GM23338 (cell line): ENCODE results near the gene HSF2BP. TPM values are rescaled to one million over a fixed set of nuclear protein-coding genes. Genes with fewer than 3 reads are reported as not detected.

ENCODE experiments used
- ATAC-seq: fragments of 200-7000 bp; cut with Tn5 transposase; 3 replicates; pipeline ENCODE4 v1.9.1; 2020
- DNase-seq: peaks from one replicate; pipeline ENCODE4 v3.0.0-alpha.2; 2015; ENCODE audit warnings: low spot score
- H2AFZ ChIP-seq: fragments of 200-600 bp; sonication (generic); 2 replicates; pipeline ENCODE4 v1.8.0; 2016; ENCODE audit warnings: antibody characterized with exemption, mild to moderate bottlenecking, moderate library complexity
- H3F3A ChIP-seq: fragments of 200-600 bp; sonication (generic); replicated peaks from 2 replicates; pipeline ENCODE4 v1.8.0; 2017; ENCODE audit warnings: antibody characterized with exemption, mixed run types, low read depth
- H3K27ac ChIP-seq: fragments of 200-600 bp; sonication (generic); 2 replicates; pipeline ENCODE4 v1.6.1; 2016; ENCODE audit warnings: low read depth
- H3K27me3 ChIP-seq: fragments of 200-600 bp; sonication (generic); 2 replicates; pipeline ENCODE4 v1.8.0; 2016; ENCODE audit warnings: mild to moderate bottlenecking, mixed run types, moderate library complexity; ENCODE audit not compliant: insufficient read depth
- H3K36me3 ChIP-seq: fragments of 200-600 bp; sonication (generic); 2 replicates; pipeline ENCODE4 v1.8.0; 2016; ENCODE audit warnings: mild to moderate bottlenecking; ENCODE audit not compliant: insufficient read depth
- H3K4me1 ChIP-seq: fragments of 200-600 bp; sonication (generic); 2 replicates; pipeline ENCODE4 v1.8.0; 2016; ENCODE audit warnings: mild to moderate bottlenecking, moderate library complexity; ENCODE audit not compliant: insufficient read depth
- H3K4me2 ChIP-seq: fragments of 200-600 bp; sonication (generic); 2 replicates; pipeline ENCODE4 v1.7.1; 2017; ENCODE audit warnings: mixed run types
- H3K4me3 ChIP-seq: fragments of 200-600 bp; sonication (generic); 2 replicates; pipeline ENCODE4 v1.6.1; 2016; ENCODE audit warnings: mixed run types
- H3K79me2 ChIP-seq: fragments of 200-600 bp; sonication (generic); replicated peaks from 2 replicates; pipeline ENCODE4 v1.8.0; 2017; ENCODE audit warnings: mild to moderate bottlenecking; ENCODE audit not compliant: insufficient read depth
- H3K9me2 ChIP-seq: fragments of 200-600 bp; sonication (generic); 2 replicates; pipeline ENCODE4 v1.8.0; 2017; ENCODE audit not compliant: insufficient read depth
- H4K20me1 ChIP-seq: fragments of 200-600 bp; sonication (generic); replicated peaks from 2 replicates; pipeline ENCODE4 v1.8.0; 2017; ENCODE audit warnings: mild to moderate bottlenecking; ENCODE audit not compliant: insufficient read depth
- H3K27ac Mint-ChIP-seq: 2 replicates; pipeline ENCODE4 v1.8.0; 2020; ENCODE audit warnings: inconsistent platforms, mild to moderate bottlenecking, moderate library complexity, mixed read lengths
- H3K27me3 Mint-ChIP-seq: 3 replicates; pipeline ENCODE4 v1.8.0; 2022; ENCODE audit warnings: low read depth, mild to moderate bottlenecking, moderate library complexity, mixed read lengths, inconsistent platforms; ENCODE audit not compliant: insufficient read depth, poor library complexity
- H3K36me3 Mint-ChIP-seq: 3 replicates; pipeline ENCODE4 v1.8.0; 2021; ENCODE audit warnings: low read depth, mild to moderate bottlenecking, inconsistent platforms, moderate library complexity, mixed read lengths
- H3K4me1 Mint-ChIP-seq: 3 replicates; pipeline ENCODE4 v1.8.0; 2020; ENCODE audit warnings: mild to moderate bottlenecking, inconsistent platforms, mixed read lengths
- H3K4me3 Mint-ChIP-seq: 3 replicates; pipeline ENCODE4 v1.8.0; 2021; ENCODE audit warnings: moderate library complexity, mild to moderate bottlenecking, inconsistent platforms, mixed read lengths
- H3K9me3 Mint-ChIP-seq: 3 replicates; pipeline ENCODE4 v1.8.0; 2020; ENCODE audit warnings: moderate library complexity, mild to moderate bottlenecking, inconsistent platforms, mixed read lengths
- POLR2AphosphoS5 ChIP-seq: IDR thresholded peaks from 2 replicates; pipeline ENCODE4 v1.6.1; 2016; ENCODE audit warnings: antibody characterized with exemption, low read depth
- REST ChIP-seq: IDR thresholded peaks from one replicate; pipeline ENCODE4 v1.6.1; 2018; ENCODE audit warnings: antibody characterized with exemption; ENCODE audit not compliant: unreplicated experiment
- ZNF114 ChIP-seq: fragments of 250-450 bp; sonication (Bioruptor Pico); IDR thresholded peaks from 2 replicates; pipeline ENCODE4 v1.5.0; 2020; ENCODE audit warnings: mild to moderate bottlenecking, moderate library complexity
- ZNF331 ChIP-seq: fragments of 250-450 bp; sonication (Bioruptor Pico); IDR thresholded peaks from 2 replicates; pipeline ENCODE4 v1.5.0; 2020; ENCODE audit warnings: low read depth, mild to moderate bottlenecking, moderate library complexity
- ZNF462 ChIP-seq: fragments of 250-450 bp; sonication (Bioruptor Pico); IDR thresholded peaks from 2 replicates; pipeline ENCODE4 v1.5.0; 2020; ENCODE audit warnings: mild to moderate bottlenecking, moderate library complexity
- polyA plus RNA-seq: library from polyadenylated mRNA; unstranded; fragments of >200 nt; fragmentation: Nextera tagmentation; extraction: Ambion mirVana; gene quantifications from 2 replicates; pipeline ENCODE4 v1.2.1, GENCODE V29; 2016
- total RNA-seq: library from RNA; depleted of rRNA; stranded (reverse); fragments of >200 nt; shearing (Covaris generic); gene quantifications from 2 replicates; pipeline ENCODE4 v1.2.3, GENCODE V29; 2014
- TF ChIP-seq, protein P1 (sequence below), 2 experiments: fragments of 200-600 bp in 1 of 2; sonication (generic) in 1 of 2; conservative IDR thresholded peaks; 2 replicates each; pipeline versions ENCODE4 v1.5.1 to v1.6.1; 2016 to 2017; ENCODE audit warnings: antibody characterized with exemption in 2 of 2, low read depth in 2 of 2, mild to moderate bottlenecking in 2 of 2, moderate library complexity in 1 of 2

The HSF2BP gene
- total and polyA plus RNA-seq, 2 experiments from 2014 or later: 0.78 to 2.0 TPM

GRCh38 chr21:43646550-43647260, 12.6 kb downstream of the HSF2BP start:
- no peaks in the 10 kb centered on the region for H4K20me1 ChIP-seq
- Mint-ChIP-seq H3K27me3 (peaks cover 1% of the 10 kb centered on the region), H3K9me3 (no peaks in the 10 kb centered on the region), H3K27ac (no peak overlapping the region), H3K4me1 (peaks cover 11% of the 10 kb centered on the region; the same call in 2 of the 3 replicates), H3K36me3 (no peaks in the 10 kb centered on the region), H3K4me3 (no peak overlapping the region)
- H3K79me2 ChIP-seq: no peaks in the 10 kb centered on the region
- H2AFZ ChIP-seq: no peak overlapping the region
- H3K4me1 ChIP-seq: no peaks in the 10 kb centered on the region
- no peaks in the 10 kb centered on the region for H3F3A ChIP-seq
- DNase-seq: peak; percentile 95
- no peaks in the 10 kb centered on the region for H3K9me2 ChIP-seq
- no peak overlapping the region for H3K27ac ChIP-seq
- H3K4me2 ChIP-seq: no peak overlapping the region
- no peaks in the 10 kb centered on the region for H3K27me3 ChIP-seq
- H3K4me3 ChIP-seq: no peak overlapping the region
- ATAC-seq: peak; percentile 95
- TF ChIP-seq ZNF331 (CRISPR knock-in tag): no peak
- TF ChIP-seq, protein P1, sequence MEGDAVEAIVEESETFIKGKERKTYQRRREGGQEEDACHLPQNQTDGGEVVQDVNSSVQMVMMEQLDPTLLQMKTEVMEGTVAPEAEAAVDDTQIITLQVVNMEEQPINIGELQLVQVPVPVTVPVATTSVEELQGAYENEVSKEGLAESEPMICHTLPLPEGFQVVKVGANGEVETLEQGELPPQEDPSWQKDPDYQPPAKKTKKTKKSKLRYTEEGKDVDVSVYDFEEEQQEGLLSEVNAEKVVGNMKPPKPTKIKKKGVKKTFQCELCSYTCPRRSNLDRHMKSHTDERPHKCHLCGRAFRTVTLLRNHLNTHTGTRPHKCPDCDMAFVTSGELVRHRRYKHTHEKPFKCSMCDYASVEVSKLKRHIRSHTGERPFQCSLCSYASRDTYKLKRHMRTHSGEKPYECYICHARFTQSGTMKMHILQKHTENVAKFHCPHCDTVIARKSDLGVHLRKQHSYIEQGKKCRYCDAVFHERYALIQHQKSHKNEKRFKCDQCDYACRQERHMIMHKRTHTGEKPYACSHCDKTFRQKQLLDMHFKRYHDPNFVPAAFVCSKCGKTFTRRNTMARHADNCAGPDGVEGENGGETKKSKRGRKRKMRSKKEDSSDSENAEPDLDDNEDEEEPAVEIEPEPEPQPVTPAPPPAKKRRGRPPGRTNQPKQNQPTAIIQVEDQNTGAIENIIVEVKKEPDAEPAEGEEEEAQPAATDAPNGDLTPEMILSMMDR (conservative IDR thresholded peaks at IDR 0.05; ENCODE audit: low read depth in 2 of 2): peak; percentile 98 to 100
- H3K36me3 ChIP-seq: no peaks in the 10 kb centered on the region

GRCh38 chr21:43645976-43646375, 13.3 kb downstream of the HSF2BP start:
- Histone ChIP-seq H3K36me3 (no peaks in the 10 kb centered on the region), H3K4me1 (no peaks in the 10 kb centered on the region), H3F3A (no peaks in the 10 kb centered on the region), H3K9me2 (no peaks in the 10 kb centered on the region), H3K27me3 (no peaks in the 10 kb centered on the region), H4K20me1 (no peaks in the 10 kb centered on the region), H2AFZ (no peak overlapping the region), H3K79me2 (no peaks in the 10 kb centered on the region), H3K4me3 (no peak overlapping the region), H3K27ac (no peak overlapping the region), H3K4me2 (no peak overlapping the region)
- Mint-ChIP-seq H3K4me1 (peaks cover 11% of the 10 kb centered on the region; the same call in 2 of the 3 replicates), H3K4me3 (no peak overlapping the region), H3K36me3 (no peaks in the 10 kb centered on the region), H3K27ac (no peak overlapping the region), H3K9me3 (no peaks in the 10 kb centered on the region), H3K27me3 (no peaks in the 10 kb centered on the region)
- ATAC-seq: no peak
- DNase-seq: no peak
- TF ChIP-seq REST (no peak), ZNF114 (CRISPR knock-in tag) (no peak), ZNF462 (CRISPR knock-in tag) (no peak), ZNF331 (CRISPR knock-in tag) (no peak), POLR2AphosphoS5 (no peak)
- TF ChIP-seq, protein P1 (conservative IDR thresholded peaks at IDR 0.05; ENCODE audit: low read depth in 2 of 2): no peak
